Neural cell (in vitro differentiated cells): ENCODE data around the gene MAGI1. TPM values are rescaled to one million over a fixed set of nuclear protein-coding genes. Genes with fewer than 3 reads are reported as not detected.

Source experiments
- H2AFZ ChIP-seq: fragments of 200-600, 300-800 bp; sonication (generic), shearing (Covaris generic); 2 replicates; pipeline ENCODE4 v1.6.0; 2014; ENCODE audit warnings: low read depth, mild to moderate bottlenecking, antibody characterized with exemption, low read length, moderate library complexity
- H3F3A ChIP-seq: fragments of 200-600 bp; shearing (Covaris generic); 2 replicates; pipeline ENCODE4 v1.6.1; 2016; ENCODE audit warnings: mild to moderate bottlenecking, moderate library complexity, mixed read lengths, antibody characterized with exemption, low read length; ENCODE audit not compliant: insufficient read depth, poor library complexity, severe bottlenecking
- H3K27ac ChIP-seq: fragments of 200-600, 300-800 bp; sonication (generic), shearing (Covaris generic); 2 replicates; pipeline ENCODE4 v1.5.1; 2014; ENCODE audit warnings: mild to moderate bottlenecking, low read length, moderate library complexity
- H3K27me3 ChIP-seq: fragments of 300-800, 200-600 bp; sonication (generic), shearing (Covaris generic); 2 replicates; pipeline ENCODE4 v1.6.0; 2014; ENCODE audit warnings: mild to moderate bottlenecking, low read depth, low read length, moderate library complexity; ENCODE audit not compliant: insufficient read depth
- H3K36me3 ChIP-seq: fragments of 300-800, 200-600 bp; sonication (generic), shearing (Covaris generic); 2 replicates; pipeline ENCODE4 v1.5.1; 2014; ENCODE audit warnings: mild to moderate bottlenecking, antibody characterized with exemption, low read length, moderate library complexity; ENCODE audit not compliant: insufficient read depth
- H3K4me2 ChIP-seq: fragments of 300-800, 200-600 bp; sonication (generic), shearing (Covaris generic); 2 replicates; pipeline ENCODE4 v1.6.0; 2014; ENCODE audit warnings: mild to moderate bottlenecking, low read length
- H3K4me3 ChIP-seq: fragments of 300-800, 200-600 bp; sonication (generic), shearing (Covaris generic); 2 replicates; pipeline ENCODE4 v1.5.1; 2014; ENCODE audit warnings: mild to moderate bottlenecking, low read length, moderate library complexity
- H3K79me2 ChIP-seq: fragments of 200-600 bp; shearing (Covaris generic); replicated peaks from 2 replicates; pipeline ENCODE4 v1.6.0; 2014; ENCODE audit warnings: mild to moderate bottlenecking, low read length, moderate library complexity; ENCODE audit not compliant: insufficient read depth
- H3K9ac ChIP-seq: fragments of 300-800, 200-600 bp; sonication (generic), shearing (Covaris generic); 2 replicates; pipeline ENCODE4 v1.6.1; 2016; ENCODE audit warnings: mild to moderate bottlenecking, low read length, mixed read lengths
- H3K9me2 ChIP-seq: fragments of 200-600 bp; shearing (Covaris generic); 2 replicates; pipeline ENCODE4 v1.6.1; 2016; ENCODE audit warnings: mild to moderate bottlenecking, low read length, mixed read lengths; ENCODE audit not compliant: insufficient read depth
- H3K9me3 ChIP-seq: fragments of 200-600, 300-800 bp; sonication (generic), shearing (Covaris generic); 2 replicates; pipeline ENCODE4 v1.6.1; 2016; ENCODE audit warnings: mild to moderate bottlenecking, mixed run types, low read length, moderate library complexity, mixed read lengths
- H4K20me1 ChIP-seq: fragments of 200-600 bp; shearing (Covaris generic); 2 replicates; pipeline ENCODE4 v1.6.1; 2016; ENCODE audit warnings: mild to moderate bottlenecking, mixed run types; ENCODE audit not compliant: insufficient read depth
- CTCF ChIP-seq: fragments of 450-650 bp; IDR thresholded peaks from 2 replicates; pipeline ENCODE4 v1.5.1; 2014; ENCODE audit warnings: antibody characterized with exemption, mild to moderate bottlenecking, moderate library complexity; ENCODE audit not compliant: poor library complexity, severe bottlenecking
- EP300 ChIP-seq: fragments of 450-650 bp; conservative IDR thresholded peaks from 2 replicates; pipeline ENCODE4 v1.6.1; 2014; ENCODE audit warnings: antibody characterized with exemption, mild to moderate bottlenecking, moderate library complexity; ENCODE audit not compliant: poor library complexity, severe bottlenecking
- EZH2 ChIP-seq: fragments of 200-600, 300-800 bp; shearing (Covaris generic), sonication (generic); IDR thresholded peaks from 2 replicates; pipeline ENCODE4 v1.6.1; 2014; ENCODE audit warnings: antibody characterized with exemption, low read length, borderline replicate concordance, mild to moderate bottlenecking; ENCODE audit not compliant: insufficient read depth, poor library complexity, severe bottlenecking
- MXI1 ChIP-seq: fragments of 450-650 bp; conservative IDR thresholded peaks from 2 replicates; pipeline ENCODE4 v1.6.1; 2014; ENCODE audit warnings: antibody characterized with exemption, mild to moderate bottlenecking; ENCODE audit not compliant: poor library complexity, severe bottlenecking
- POLR2AphosphoS5 ChIP-seq: IDR thresholded peaks from 2 replicates; pipeline ENCODE4 v1.6.1; 2012
- RAD21 ChIP-seq: fragments of 450-650 bp; conservative IDR thresholded peaks from 2 replicates; pipeline ENCODE4 v1.6.1; 2014; ENCODE audit warnings: antibody characterized with exemption, mild to moderate bottlenecking, moderate library complexity
- SMC3 ChIP-seq: fragments of 450-650 bp; conservative IDR thresholded peaks from 2 replicates; pipeline ENCODE4 v1.6.1; 2014; ENCODE audit warnings: antibody characterized with exemption, mild to moderate bottlenecking, moderate library complexity; ENCODE audit not compliant: poor library complexity
- TAF1 ChIP-seq: IDR thresholded peaks from 2 replicates; pipeline ENCODE4 v1.6.1; 2012; ENCODE audit warnings: low read depth
- polyA plus RNA-seq: library from polyadenylated mRNA; depleted of rRNA; stranded (reverse); fragments of >200 nt; gene quantifications from 2 replicates; pipeline ENCODE4 v1.2.3, GENCODE V29; 2014
- TF ChIP-seq, protein P1 (sequence below): IDR thresholded peaks from 2 replicates; pipeline ENCODE4 v1.6.1; 2012; ENCODE audit warnings: borderline replicate concordance

MAGI1 gene
- polyA plus RNA-seq, 1 donor from 2014 or later = 44.7 TPM

DNA sequence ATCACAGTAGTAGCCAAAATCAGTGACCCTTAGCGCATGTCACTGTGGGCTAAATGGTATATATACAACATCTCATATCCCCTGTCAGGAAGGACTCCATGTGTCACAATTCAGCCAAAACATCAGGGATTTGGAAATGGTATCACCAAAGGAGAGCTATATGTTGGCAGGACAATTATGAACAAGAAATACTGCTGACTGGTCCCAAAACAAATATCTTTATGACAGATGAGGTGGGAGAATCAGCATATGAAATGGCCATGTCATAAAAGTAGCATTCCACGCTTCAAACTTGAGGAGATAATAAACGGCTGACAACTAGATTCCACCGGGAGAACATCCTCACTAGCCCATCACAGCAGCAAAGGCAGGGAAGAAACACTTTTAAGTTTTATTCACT lies 158.4 kb downstream of the MAGI1 start:
- H2AFZ ChIP-seq = no peak overlapping the region
- TF ChIP-seq, protein P1, sequence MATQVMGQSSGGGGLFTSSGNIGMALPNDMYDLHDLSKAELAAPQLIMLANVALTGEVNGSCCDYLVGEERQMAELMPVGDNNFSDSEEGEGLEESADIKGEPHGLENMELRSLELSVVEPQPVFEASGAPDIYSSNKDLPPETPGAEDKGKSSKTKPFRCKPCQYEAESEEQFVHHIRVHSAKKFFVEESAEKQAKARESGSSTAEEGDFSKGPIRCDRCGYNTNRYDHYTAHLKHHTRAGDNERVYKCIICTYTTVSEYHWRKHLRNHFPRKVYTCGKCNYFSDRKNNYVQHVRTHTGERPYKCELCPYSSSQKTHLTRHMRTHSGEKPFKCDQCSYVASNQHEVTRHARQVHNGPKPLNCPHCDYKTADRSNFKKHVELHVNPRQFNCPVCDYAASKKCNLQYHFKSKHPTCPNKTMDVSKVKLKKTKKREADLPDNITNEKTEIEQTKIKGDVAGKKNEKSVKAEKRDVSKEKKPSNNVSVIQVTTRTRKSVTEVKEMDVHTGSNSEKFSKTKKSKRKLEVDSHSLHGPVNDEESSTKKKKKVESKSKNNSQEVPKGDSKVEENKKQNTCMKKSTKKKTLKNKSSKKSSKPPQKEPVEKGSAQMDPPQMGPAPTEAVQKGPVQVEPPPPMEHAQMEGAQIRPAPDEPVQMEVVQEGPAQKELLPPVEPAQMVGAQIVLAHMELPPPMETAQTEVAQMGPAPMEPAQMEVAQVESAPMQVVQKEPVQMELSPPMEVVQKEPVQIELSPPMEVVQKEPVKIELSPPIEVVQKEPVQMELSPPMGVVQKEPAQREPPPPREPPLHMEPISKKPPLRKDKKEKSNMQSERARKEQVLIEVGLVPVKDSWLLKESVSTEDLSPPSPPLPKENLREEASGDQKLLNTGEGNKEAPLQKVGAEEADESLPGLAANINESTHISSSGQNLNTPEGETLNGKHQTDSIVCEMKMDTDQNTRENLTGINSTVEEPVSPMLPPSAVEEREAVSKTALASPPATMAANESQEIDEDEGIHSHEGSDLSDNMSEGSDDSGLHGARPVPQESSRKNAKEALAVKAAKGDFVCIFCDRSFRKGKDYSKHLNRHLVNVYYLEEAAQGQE = peak; percentile 20
- peak; percentile 18 for TF ChIP-seq EP300
- TF ChIP-seq RAD21 = no peak
- no peak for TF ChIP-seq CTCF
- no peak overlapping the region for H3K4me3 ChIP-seq
- H3K9me2 ChIP-seq = no peaks in the 10 kb centered on the region
- H3K27ac ChIP-seq = no peak overlapping the region
- H4K20me1 ChIP-seq = no peaks in the 10 kb centered on the region
- H3K9ac ChIP-seq = no peak overlapping the region
- H3K4me2 ChIP-seq = no peak overlapping the region
- no peaks in the 10 kb centered on the region for H3K9me3 ChIP-seq
- H3K79me2 ChIP-seq = no peaks in the 10 kb centered on the region
- no peaks in the 10 kb centered on the region for H3K27me3 ChIP-seq
- H3K36me3 ChIP-seq = no peaks in the 10 kb centered on the region
- H3F3A ChIP-seq = no peaks in the 10 kb centered on the region

GRCh38 chr3:65879372-65879771 lies 159.3 kb downstream of the MAGI1 start:
- Histone ChIP-seq H3K4me3 (no peak overlapping the region), H3K36me3 (no peaks in the 10 kb centered on the region), H2AFZ (no peak overlapping the region), H3K9me3 (no peaks in the 10 kb centered on the region), H3F3A (no peaks in the 10 kb centered on the region), H3K9me2 (no peaks in the 10 kb centered on the region), H3K79me2 (no peaks in the 10 kb centered on the region), H3K9ac (no peak overlapping the region), H3K27me3 (no peaks in the 10 kb centered on the region), H3K4me2 (no peak overlapping the region), H3K27ac (no peak overlapping the region), H4K20me1 (no peaks in the 10 kb centered on the region)
- TF ChIP-seq POLR2AphosphoS5 (no peak), EZH2 (no peak), CTCF (no peak), MXI1 (no peak), SMC3 (no peak), EP300 (no peak), TAF1 (no peak), RAD21 (no peak)
- TF ChIP-seq, protein P1 = no peak
